ENCODE results near the gene UQCR10.

UQCR10 gene

DNA sequence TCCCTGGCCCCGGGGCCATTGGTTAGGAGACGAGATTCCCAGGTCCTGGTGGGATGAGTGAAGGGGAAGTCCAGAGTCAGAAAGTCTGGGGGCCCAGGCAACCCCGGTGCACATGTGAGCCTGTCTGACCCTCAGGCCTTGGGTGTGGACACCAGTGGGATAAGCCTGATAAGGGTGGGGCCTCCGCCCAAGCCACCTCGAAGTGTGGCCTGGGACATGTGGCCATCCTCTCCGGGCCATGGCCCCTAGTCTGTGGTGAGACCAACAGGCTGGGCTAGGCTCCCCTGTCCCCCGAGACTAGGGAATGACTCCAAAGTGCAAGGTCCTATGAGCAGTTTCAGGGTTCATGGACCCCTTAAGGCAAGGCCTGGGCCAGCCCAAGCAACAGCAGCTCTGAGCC is 41.1 kb upstream of the UQCR10 start:
- no peak for DNase-seq (ENCODE audit: low read depth, low spot score)
- Histone ChIP-seq H3K4me1 (ENCODE audit: control insufficient read depth, insufficient read depth, low read length) (peaks cover 3% of the 10 kb centered on the region), H3K27ac (ENCODE audit: low read length) (no peak overlapping the region), H3K9me3 (ENCODE audit: control insufficient read depth, insufficient read depth, low read length) (no peaks in the 10 kb centered on the region), H3K27me3 (ENCODE audit: control insufficient read depth, insufficient read depth, low read length) (peaks cover 10% of the 10 kb centered on the region; the same call in 1 of the 2 replicates), H3K36me3 (ENCODE audit: control insufficient read depth, insufficient read depth, low read length) (no peaks in the 10 kb centered on the region), H3K4me3 (ENCODE audit: low read length) (no peak overlapping the region)
- no CpG with 5 or more reads among the region's 7 CpGs for WGBS (ENCODE audit: insufficient coverage, insufficient read length)

DNA sequence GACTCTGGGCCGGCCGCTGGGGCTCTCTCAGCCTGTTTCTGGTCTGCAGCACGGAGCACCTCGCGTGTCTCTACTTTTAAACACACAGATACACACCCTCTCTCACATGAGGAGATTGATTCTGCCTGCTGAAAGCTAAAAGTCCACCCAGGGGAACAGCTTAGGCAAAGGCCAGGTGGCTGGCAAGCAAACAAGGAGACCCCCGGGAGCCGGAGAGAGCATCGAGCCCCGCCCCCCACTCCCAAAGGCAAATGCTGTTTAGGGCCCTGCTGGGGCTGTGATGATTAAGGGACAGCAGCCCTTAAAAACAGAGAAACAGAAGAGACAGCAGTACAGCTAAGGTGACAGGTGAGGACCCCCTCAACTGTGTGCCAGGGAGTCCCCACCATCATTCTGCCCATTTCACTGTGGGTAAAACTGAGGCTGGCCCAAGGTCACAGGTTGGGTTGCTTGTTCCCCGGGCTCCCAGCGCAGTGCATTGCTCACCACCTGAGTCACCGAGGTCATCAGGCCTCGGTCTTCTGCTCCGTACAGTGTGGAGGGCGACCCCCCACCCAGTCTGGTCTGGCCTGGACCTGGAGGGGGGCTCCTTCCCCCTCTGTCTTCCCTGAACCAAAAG is 40.5 kb upstream of the UQCR10 start:
- Histone ChIP-seq H3K36me3 (ENCODE audit: control insufficient read depth, insufficient read depth, low read length) (no peaks in the 10 kb centered on the region), H3K4me1 (ENCODE audit: control insufficient read depth, insufficient read depth, low read length) (peaks cover 3% of the 10 kb centered on the region), H3K4me3 (ENCODE audit: low read length) (no peak overlapping the region), H3K9me3 (ENCODE audit: control insufficient read depth, insufficient read depth, low read length) (no peaks in the 10 kb centered on the region), H3K27ac (ENCODE audit: low read length) (no peak overlapping the region), H3K27me3 (ENCODE audit: control insufficient read depth, insufficient read depth, low read length) (peaks cover 5% of the 10 kb centered on the region; the same call in 1 of the 2 replicates)
- no peak for DNase-seq (ENCODE audit: low read depth, low spot score)
- no CpG with 5 or more reads among the region's 15 CpGs for whole genome bisulfite sequencing (ENCODE audit: insufficient coverage, insufficient read length)

DNA sequence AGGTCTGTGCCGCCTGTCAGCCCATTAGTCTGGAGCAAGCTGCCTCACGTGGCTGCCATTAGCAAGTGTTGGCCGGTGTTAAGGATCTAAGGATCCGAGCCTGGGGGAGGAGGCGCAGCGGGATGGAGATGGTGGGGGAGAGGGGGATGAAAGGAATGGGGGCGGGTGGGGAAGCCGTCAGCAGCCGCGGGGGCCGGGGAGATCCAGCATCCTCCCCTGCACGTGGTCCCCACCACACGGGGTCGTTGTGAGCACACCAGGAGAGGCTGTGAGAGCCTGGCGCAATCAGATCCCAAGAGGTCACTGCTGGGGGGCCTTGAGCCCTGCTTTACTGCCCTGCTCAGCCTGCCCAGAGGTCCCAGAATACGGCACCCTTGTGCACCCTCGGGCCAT is 40.0 kb upstream of the UQCR10 start:
- no peak for DNase-seq (ENCODE audit: low read depth, low spot score)
- Histone ChIP-seq H3K27ac (ENCODE audit: low read length) (no peak overlapping the region), H3K4me3 (ENCODE audit: low read length) (no peak overlapping the region), H3K9me3 (ENCODE audit: control insufficient read depth, insufficient read depth, low read length) (no peaks in the 10 kb centered on the region), H3K27me3 (ENCODE audit: control insufficient read depth, insufficient read depth, low read length) (peaks cover 2% of the 10 kb centered on the region; the same call in 1 of the 2 replicates), H3K4me1 (ENCODE audit: control insufficient read depth, insufficient read depth, low read length) (peaks cover 3% of the 10 kb centered on the region), H3K36me3 (ENCODE audit: control insufficient read depth, insufficient read depth, low read length) (no peaks in the 10 kb centered on the region)
- WGBS (ENCODE audit: insufficient coverage, insufficient read length): no CpG with 5 or more reads among the region's 17 CpGs

DNA sequence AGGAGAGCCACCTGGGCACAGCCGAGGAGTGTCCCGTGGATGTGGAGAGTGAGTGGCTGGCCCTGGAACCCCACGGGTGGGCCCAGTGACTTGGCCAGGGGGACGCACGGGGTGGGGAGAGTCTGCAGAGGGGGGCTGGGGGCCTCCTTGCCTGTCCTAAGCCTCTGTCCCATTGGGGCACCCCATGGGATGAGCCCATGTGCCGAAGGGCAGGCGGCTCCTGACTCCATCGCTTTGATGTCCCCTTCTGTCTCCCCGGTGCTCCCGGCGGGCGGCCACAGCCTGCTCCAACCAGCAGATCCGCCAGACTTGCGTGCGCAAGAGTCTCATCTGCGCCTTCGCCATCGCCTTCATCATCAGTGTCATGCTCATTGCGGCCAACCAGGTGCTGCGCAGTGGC is 38.0 kb upstream of the UQCR10 start:
- WGBS (ENCODE audit: insufficient coverage, insufficient read length): no CpG with 5 or more reads among the region's 20 CpGs
- Histone ChIP-seq H3K4me1 (ENCODE audit: control insufficient read depth, insufficient read depth, low read length) (peaks cover 3% of the 10 kb centered on the region), H3K27ac (ENCODE audit: low read length) (no peak overlapping the region), H3K36me3 (ENCODE audit: control insufficient read depth, insufficient read depth, low read length) (no peaks in the 10 kb centered on the region), H3K27me3 (ENCODE audit: control insufficient read depth, insufficient read depth, low read length) (no peaks in the 10 kb centered on the region), H3K9me3 (ENCODE audit: control insufficient read depth, insufficient read depth, low read length) (no peaks in the 10 kb centered on the region), H3K4me3 (ENCODE audit: low read length) (no peak overlapping the region)
- no peak for DNase-seq (ENCODE audit: low read depth, low spot score)

GRCh38 chr22:29731058-29731850 is 35.9 kb upstream of the UQCR10 start:
- WGBS (ENCODE audit: insufficient coverage, insufficient read length): no CpG with 5 or more reads among the region's 18 CpGs
- Histone ChIP-seq H3K4me3 (ENCODE audit: low read length) (no peak overlapping the region), H3K4me1 (ENCODE audit: control insufficient read depth, insufficient read depth, low read length) (peaks cover 3% of the 10 kb centered on the region), H3K27me3 (ENCODE audit: control insufficient read depth, insufficient read depth, low read length) (no peaks in the 10 kb centered on the region), H3K27ac (ENCODE audit: low read length) (no peak overlapping the region), H3K36me3 (ENCODE audit: control insufficient read depth, insufficient read depth, low read length) (no peaks in the 10 kb centered on the region), H3K9me3 (ENCODE audit: control insufficient read depth, insufficient read depth, low read length) (no peaks in the 10 kb centered on the region)
- DNase-seq (ENCODE audit: low read depth, low spot score): no peak

- H3K4me3 ChIP-seq (ENCODE audit: low read length): no peak overlapping the region
- no peak overlapping the region for H3K27ac ChIP-seq (ENCODE audit: low read length)
- no peak for DNase-seq (ENCODE audit: low read depth, low spot score)
- no peaks in the 10 kb centered on the region for H3K4me1 ChIP-seq (ENCODE audit: control insufficient read depth, insufficient read depth, low read length)
- WGBS (ENCODE audit: insufficient coverage, insufficient read length): no CpG with 5 or more reads among the region's 6 CpGs
- H3K36me3 ChIP-seq (ENCODE audit: control insufficient read depth, insufficient read depth, low read length): no peaks in the 10 kb centered on the region
- H3K9me3 ChIP-seq (ENCODE audit: control insufficient read depth, insufficient read depth, low read length): no peaks in the 10 kb centered on the region
- no peaks in the 10 kb centered on the region for H3K27me3 ChIP-seq (ENCODE audit: control insufficient read depth, insufficient read depth, low read length)
Observed at GRCh38 chr22:29732883-29733282, 34.3 kb upstream of the UQCR10 start.

DNA sequence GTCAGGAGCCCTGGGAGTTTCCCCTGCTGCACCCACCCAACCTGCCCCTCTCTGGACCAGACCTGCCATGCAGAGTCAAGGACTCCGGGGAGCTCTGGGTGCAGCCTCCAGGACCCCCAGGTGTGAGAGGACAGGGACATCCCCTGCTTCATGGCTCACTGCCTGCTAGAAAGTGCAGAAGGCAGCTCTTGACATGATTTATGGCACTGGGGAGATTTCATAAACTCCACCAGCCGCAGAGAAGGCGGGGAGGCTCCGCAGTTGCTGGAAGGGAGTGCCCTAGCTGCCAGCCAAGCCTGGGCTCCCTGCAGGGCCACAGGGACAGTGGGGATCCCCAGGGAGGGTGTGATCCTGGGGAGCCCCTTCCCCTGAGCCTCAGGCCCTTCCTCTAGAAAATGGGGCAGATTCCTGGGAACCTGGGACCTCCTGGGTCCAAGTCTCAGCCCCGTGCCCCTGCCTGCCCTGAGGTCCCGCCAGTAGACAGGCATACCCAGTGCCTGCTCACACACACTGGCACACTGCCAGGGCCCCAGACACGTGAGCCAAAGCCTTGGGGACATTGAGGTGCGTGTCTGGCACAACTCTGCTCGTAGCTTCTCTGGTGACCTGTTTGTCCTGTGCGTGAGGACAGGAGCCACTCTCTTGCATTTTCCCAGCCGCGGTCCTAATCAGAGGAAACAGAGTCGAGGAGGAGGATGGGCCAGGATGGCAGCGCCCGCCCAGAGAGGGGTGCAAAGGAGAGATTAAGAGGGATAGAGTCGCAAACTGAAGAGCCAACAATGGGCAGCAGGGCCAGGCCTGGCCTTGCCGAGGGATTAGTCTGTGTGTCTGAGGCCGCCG is 33.6 kb upstream of the UQCR10 start:
- Histone ChIP-seq H3K9me3 (ENCODE audit: control insufficient read depth, insufficient read depth, low read length) (no peaks in the 10 kb centered on the region), H3K4me1 (ENCODE audit: control insufficient read depth, insufficient read depth, low read length) (no peaks in the 10 kb centered on the region), H3K4me3 (ENCODE audit: low read length) (no peak overlapping the region), H3K36me3 (ENCODE audit: control insufficient read depth, insufficient read depth, low read length) (no peaks in the 10 kb centered on the region), H3K27ac (ENCODE audit: low read length) (no peak overlapping the region), H3K27me3 (ENCODE audit: control insufficient read depth, insufficient read depth, low read length) (no peaks in the 10 kb centered on the region)
- WGBS (ENCODE audit: insufficient coverage, insufficient read length): no CpG with 5 or more reads among the region's 19 CpGs
- DNase-seq (ENCODE audit: low read depth, low spot score): no peak

GRCh38 chr22:29734406-29734805 is 32.8 kb upstream of the UQCR10 start:
- Histone ChIP-seq H3K27ac (ENCODE audit: low read length) (no peak overlapping the region), H3K4me3 (ENCODE audit: low read length) (no peak overlapping the region), H3K27me3 (ENCODE audit: control insufficient read depth, insufficient read depth, low read length) (no peaks in the 10 kb centered on the region), H3K36me3 (ENCODE audit: control insufficient read depth, insufficient read depth, low read length) (no peaks in the 10 kb centered on the region), H3K9me3 (ENCODE audit: control insufficient read depth, insufficient read depth, low read length) (no peaks in the 10 kb centered on the region), H3K4me1 (ENCODE audit: control insufficient read depth, insufficient read depth, low read length) (no peaks in the 10 kb centered on the region)
- WGBS (ENCODE audit: insufficient coverage, insufficient read length): no CpG with 5 or more reads among the region's 8 CpGs
- no peak for DNase-seq (ENCODE audit: low read depth, low spot score)

- Histone ChIP-seq H3K4me1 (ENCODE audit: control insufficient read depth, insufficient read depth, low read length) (no peaks in the 10 kb centered on the region), H3K27me3 (ENCODE audit: control insufficient read depth, insufficient read depth, low read length) (no peaks in the 10 kb centered on the region), H3K27ac (ENCODE audit: low read length) (no peak overlapping the region), H3K4me3 (ENCODE audit: low read length) (no peak overlapping the region), H3K9me3 (ENCODE audit: control insufficient read depth, insufficient read depth, low read length) (no peaks in the 10 kb centered on the region), H3K36me3 (ENCODE audit: control insufficient read depth, insufficient read depth, low read length) (no peaks in the 10 kb centered on the region)
- WGBS (ENCODE audit: insufficient coverage, insufficient read length): no CpG with 5 or more reads among the region's 9 CpGs
- DNase-seq (ENCODE audit: low read depth, low spot score): no peak
Observed at GRCh38 chr22:29734838-29735237, 32.3 kb upstream of the UQCR10 start.

- H3K36me3 ChIP-seq (ENCODE audit: control insufficient read depth, insufficient read depth, low read length): no peaks in the 10 kb centered on the region
- no peak for DNase-seq (ENCODE audit: low read depth, low spot score)
- no peak overlapping the region for H3K27ac ChIP-seq (ENCODE audit: low read length)
- H3K4me1 ChIP-seq (ENCODE audit: control insufficient read depth, insufficient read depth, low read length): no peaks in the 10 kb centered on the region
- no CpG with 5 or more reads among the region's 1 CpG for WGBS (ENCODE audit: insufficient coverage, insufficient read length)
- no peaks in the 10 kb centered on the region for H3K9me3 ChIP-seq (ENCODE audit: control insufficient read depth, insufficient read depth, low read length)
- H3K27me3 ChIP-seq (ENCODE audit: control insufficient read depth, insufficient read depth, low read length): no peaks in the 10 kb centered on the region
- no peak overlapping the region for H3K4me3 ChIP-seq (ENCODE audit: low read length)
Observed at GRCh38 chr22:29735416-29735815, 31.8 kb upstream of the UQCR10 start.
